Measurements from ENCODE around the gene EGFL8.
A peak's percentile ranks its signal among the peaks of the same experiment; 100 is the strongest.
"Not testable (repeated sequence)": the region's sequence is repeated elsewhere in the genome, so short reads cannot be mapped to it uniquely, and the experiment has no call there.

Gene EGFL8

GRCh38 chr6:32164295-32164694 is at the start of gene EGFL8:
Gene EGFL8 (plus strand): TSS chr6:32164595. CDS start chr6:32166166, 1,571 bp downstream.
- DNase-seq = no peak

DNA sequence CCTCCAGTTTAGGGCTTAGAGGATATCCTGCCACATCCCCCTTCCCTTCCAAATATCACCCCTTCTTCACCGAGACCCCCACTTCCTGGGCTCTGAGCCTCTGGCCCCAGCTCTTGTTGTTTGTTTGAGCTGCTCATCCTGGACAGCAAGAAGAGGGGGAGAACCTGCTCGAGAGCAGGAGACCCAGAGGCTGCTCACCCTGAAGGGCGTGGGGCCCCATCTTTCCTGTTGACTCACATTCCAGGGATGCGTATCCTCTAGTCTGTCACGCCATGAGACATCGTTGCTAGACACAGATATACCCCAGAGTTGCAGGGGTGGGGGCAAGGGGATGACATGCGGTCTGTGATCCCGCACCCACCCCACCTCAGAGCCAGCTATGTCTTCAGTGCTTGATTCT is 49.6 kb upstream of the EGFL8 start:
- DNase-seq = no peak

DNA sequence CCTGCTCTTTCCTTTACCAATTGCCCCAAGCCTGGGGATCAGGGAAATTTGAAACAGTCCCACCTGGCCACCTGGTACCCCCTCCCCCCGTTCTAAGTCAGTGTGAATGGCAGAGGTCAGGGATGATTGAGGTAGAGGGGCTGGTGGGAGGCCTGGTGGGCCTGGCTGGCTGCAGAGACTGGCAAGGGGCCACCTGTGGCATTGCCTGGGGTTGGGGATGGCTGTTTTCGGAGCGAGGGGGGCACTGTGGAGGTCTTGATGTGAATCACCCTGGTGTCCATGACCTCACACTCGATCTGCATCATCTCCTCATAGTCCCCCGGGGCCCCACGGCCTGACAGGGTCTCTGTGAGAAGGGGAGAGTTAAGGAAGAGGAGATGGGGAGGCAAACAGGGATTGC is 48.8 kb upstream of the EGFL8 start:
- no peak for DNase-seq

- DNase-seq = no peak
Observed at GRCh38 chr6:32116674-32117073, 47.7 kb upstream of the EGFL8 start.

GRCh38 chr6:32117461-32117860 is 46.9 kb upstream of the EGFL8 start:
- DNase-seq = no peak

DNA sequence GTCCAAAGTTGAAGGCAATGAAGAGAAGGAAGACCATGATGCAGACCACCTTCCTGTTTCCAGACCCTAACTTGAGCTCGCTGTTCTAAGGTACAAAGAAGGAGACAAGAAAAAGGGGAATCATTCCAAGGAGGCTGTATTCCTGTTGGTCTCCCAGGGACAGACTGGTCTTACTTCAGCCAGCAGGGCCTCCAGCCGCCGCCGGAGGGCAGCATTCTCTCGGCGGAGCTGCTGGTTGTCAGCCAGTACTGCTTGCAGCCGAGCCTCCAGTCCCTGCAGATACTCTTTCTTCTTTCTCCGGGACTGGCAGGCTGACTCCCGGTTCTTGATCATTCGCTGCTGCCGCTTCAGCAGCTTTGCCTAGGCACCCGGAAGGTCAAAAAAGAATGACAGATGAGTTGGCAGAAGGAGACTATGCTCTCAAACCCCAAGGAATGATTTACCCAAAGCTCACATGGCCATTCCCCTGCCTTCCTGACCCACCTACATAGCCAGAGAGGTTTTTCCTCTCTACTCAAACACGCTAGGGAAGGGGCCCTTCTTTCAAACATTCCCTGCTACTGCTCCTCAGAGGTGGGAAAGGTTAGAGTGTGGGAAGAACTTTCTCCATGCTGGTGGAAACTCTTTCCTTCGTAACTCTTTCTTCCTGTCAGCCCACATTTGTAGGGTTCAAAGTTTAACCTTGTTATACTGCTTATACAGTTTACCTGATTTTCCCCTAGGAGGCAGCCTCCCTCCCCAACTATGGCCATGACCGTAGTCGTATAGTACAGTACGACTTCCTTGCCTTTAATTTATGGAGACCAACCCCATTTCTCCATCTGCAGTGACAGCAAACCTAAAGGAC is 45.4 kb upstream of the EGFL8 start:
- DNase-seq = peak; percentile 4

DNA sequence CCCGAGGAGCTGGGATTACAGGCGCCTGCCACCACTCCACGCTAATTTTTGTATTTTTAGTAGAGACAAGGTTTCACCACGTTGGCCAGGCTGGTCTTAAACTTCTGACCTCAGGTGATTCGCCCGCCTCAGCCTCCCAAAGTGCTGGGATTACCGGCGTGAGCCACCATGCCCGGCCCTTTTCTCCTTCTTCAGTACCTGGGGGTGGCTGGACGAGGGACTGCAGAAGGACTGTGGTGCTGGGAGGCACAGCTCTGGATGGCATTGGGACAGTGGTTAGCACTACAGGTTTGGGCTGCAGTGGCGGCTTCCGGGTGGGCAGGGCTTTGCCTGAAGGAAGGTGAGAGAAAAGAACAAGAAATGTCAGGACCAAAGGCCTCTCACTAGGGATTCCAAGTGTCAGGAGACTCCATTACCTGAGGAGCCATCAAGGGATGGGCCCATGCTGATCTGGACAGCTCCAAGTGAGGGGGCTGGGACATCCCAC is 43.8 kb upstream of the EGFL8 start:
- DNase-seq = no peak

- DNase-seq = no peak
Observed at GRCh38 chr6:32123681-32124080, 40.7 kb upstream of the EGFL8 start.

DNA sequence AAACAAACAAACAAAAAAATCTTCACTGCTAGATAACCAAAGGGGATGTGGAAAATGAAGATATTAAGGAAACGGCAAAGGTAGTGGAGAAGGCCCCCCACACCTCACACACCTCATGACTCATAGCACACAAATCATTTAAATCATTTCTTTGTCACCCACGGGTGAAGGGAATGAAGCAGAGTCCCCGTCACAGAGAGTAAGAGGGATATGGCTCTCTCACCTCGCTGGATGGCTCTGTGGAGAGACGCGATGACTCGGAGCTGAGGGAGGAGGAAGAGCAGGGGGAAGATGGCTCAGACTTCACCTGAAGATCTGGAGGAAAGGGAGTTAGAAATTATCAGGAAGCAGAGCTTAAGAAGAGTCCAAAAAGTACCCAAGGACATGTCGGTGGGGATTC is 37.5 kb upstream of the EGFL8 start:
- DNase-seq = no peak

DNA sequence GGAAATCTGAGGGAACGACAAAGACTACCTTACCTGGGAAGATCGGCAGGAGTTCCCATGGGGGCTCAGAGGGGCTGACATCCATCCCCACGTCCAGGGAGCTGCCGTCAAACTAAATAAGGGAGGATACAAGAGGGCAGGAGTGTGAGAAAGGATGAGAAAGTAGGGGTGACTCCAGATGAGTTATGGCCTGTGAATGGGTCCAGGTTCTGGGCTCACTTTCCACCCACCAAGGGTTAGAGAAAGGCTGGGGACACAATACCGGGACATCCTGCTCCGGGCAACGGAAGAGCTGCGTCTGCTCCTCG is 37.0 kb upstream of the EGFL8 start:
- no peak for DNase-seq

DNA sequence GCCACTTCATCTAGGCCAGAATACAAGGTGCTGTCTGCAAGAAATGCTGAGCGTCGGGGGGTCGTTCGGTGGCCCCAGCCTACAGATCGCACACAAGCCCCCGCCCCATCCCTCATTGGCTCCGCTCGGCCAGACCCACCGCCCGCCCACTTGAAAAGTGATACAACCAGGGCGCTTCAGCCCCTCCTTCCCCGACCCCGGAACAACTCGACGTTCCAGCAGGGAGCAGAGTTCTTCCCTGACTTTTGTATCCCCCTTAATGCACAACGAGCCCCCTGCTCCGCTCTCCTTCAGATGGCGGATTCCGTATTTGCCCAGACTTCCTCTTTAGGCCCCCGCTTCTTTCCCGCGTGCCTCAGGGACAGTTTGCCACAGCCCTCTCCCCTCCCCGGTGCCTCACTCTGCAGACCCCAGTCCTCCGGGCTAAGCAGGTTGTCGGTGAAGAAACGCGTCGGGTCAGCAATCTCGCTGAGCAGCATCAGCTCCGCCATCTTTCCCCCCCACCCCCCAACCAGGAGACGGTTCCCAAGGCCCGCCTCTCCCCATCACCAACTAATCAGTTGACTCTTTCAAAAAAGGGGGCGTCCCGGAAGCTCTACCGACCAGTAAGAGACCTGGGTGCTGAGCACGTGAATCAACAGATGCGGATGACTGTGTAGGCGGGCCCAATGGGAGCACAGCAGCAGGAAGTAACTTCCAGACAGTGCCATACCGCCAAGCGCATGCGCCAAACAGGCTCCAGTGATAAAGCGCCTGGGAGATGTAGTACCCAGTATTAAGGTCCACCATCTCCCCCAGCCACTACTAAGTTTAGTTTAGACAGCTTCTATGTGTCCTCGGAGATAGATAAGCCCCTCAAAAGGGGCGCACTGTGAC is 36.4 kb upstream of the EGFL8 start, which contains the start of gene ATF6B:
Gene ATF6B, minus strand, starts transcription at position 530 of the 876 bp plus-strand sequence. Its CDS starts 39 bp downstream, at position 491.
- DNase-seq = peak; percentile 98

DNA sequence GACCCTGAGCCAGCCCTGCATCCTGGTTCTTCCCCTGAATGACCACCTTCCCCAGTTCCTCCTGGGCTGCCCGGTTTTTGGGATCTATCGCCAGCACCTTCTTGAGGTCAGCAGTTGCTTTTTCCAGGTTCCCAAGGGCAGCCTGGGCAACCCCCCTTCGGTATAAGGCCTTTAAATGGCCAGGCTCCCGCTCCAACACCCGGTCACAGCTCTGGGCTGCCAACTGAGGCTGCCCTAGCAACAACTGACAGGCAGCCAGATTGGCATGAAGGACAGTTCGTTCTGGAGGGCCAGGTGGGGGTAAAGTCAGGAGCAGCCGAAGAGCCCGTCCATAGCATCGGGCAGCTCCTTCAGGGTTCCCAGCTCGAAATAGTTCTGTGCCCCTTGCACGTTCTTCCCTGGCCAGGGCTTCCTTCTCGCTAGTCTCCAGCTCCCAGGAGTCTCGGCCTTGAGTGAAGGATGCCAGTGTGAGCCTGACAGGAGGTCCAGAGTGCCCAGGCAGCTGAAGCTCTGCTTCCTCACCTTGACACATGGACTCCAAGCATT is 35.6 kb upstream of the EGFL8 start:
- DNase-seq = no peak

DNA sequence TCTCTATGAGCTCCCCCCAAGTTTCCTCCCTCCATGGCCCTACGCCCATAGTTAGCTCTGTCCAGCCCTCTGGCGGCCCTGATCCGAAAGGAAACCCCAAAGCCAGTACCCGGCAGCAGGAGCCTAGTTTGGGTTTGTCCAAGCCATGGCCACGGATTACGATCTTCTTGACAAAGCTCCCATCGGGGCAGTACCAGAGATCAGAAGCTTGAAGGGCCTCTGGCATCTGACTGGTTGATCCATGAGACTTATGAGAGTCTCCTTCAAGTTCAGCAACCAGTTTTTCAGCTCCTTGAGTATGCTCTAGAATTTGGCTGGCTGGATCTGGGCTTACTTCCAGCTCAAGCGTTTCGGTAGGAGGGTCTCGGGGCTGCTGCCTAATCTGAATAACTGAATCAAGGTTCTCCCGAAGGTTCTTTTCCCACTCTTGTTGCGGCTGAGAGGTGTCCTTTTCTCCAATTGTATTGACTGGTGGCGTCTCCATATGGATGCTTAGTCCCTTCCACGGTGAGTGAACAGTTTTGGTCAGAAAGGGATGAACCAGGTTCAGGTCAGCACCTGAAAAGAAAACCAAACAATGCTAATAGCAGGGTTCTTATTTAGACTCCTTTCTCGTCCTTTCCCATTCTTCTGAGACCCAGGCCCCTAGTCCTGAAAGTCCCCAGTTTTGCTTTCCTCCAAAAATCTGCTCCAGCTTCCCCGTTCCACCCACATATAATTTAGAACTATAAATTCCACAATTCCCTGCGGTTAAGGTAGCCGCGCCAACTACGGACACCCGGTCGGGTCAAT is 34.9 kb upstream of the EGFL8 start:
- no peak for DNase-seq

- no peak for DNase-seq
Observed at GRCh38 chr6:32131439-32131948, 32.9 kb upstream of the EGFL8 start.

GRCh38 chr6:32132110-32132509 is 32.3 kb upstream of the EGFL8 start:
- DNase-seq = no peak

DNA sequence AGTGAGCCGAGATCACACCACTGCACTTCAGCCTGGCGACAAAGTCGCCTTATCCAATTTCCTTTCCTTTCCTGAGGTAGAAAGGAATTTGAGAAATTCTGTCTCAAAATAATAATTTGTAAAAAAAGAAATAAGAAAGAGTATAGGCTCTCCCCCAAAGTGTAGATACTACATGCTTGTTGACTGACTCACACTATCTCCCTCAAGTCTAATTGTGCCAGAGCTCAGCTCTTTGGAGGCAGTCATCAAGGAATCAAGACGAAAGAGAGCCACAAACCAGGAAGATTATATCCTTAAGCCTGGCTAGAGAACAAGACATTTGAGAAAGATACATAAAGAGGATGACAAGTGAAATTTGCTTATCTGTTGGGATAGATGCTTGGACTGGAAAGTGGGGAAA is 30.6 kb upstream of the EGFL8 start:
- no peak for DNase-seq

GRCh38 chr6:32137454-32137853 is 26.9 kb upstream of the EGFL8 start:
- no peak for DNase-seq

- no peak for DNase-seq
Observed at GRCh38 chr6:32139590-32139989, 24.8 kb upstream of the EGFL8 start.

- no peak for DNase-seq
Observed at GRCh38 chr6:32140420-32141046, 23.9 kb upstream of the EGFL8 start.

DNA sequence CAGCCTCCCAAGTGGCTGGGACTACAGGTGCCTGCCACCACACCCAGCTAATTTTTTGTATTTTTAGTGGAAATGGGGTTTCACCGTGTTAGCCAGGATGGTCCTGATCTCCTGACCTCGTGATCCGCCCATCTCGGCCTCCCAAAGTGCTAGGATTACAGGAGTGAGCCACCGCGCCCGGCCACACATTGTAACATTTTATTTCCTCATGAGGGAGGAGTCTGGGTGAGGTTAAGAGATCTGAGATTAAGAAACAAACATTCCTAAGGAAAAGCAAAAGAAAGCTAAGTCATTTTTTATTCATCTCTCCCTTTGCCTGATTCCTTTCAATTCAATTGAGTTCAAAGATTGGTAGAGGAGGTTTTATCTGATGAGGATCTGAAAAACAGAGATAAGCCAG is 20.2 kb upstream of the EGFL8 start:
- not testable (repeated sequence) for DNase-seq

DNA sequence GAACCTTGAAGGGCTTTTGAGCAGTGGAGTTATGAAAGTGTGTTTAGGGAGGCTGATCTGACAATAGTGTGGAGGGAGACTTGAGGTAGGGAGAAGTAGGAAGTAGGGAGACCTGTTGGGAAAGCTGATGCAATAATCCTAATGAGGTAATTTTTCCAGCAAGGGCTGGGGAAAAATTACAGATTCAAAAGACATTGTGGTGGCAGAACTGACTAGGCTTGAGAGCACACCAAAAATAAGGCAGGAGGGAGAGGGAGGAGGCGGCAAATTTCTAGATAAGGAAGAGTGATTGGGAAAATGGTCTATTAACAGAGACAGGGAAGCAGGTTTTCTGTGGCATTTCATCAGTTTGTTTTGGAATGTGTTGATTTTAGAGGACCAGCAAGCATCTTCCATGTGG is 18.1 kb upstream of the EGFL8 start:
- no peak for DNase-seq

DNA sequence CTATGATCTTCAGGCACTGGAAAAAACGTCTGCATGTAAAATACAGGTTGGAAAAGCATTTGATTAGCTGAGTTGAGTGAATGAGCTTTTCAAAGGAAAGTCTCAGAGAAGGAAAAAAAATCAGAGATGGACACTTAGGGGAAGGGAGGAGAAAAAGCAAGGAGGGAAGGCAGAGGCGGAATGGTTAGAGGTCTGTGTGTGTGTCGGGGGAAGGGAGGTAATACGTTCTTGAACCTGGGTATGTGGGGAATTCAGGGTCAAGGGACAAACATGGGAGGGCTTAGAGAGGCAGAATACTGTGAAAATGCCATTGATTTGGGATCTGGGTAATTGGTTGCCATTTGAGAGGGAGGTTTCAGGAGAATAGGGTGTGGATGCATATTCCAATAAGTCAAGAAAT is 17.7 kb upstream of the EGFL8 start:
- no peak for DNase-seq

Data from NCI-H1436 treated with DMSO at 0.1 percent for 48 hours (cell line).